ENCODE results near the gene ETS1. TPM values are rescaled to one million over a fixed set of nuclear protein-coding genes. Genes with fewer than 3 reads are reported as not detected.

Gene ETS1
- total RNA-seq, 2 experiments from 2014 or later: 579 to 590 TPM

DNA sequence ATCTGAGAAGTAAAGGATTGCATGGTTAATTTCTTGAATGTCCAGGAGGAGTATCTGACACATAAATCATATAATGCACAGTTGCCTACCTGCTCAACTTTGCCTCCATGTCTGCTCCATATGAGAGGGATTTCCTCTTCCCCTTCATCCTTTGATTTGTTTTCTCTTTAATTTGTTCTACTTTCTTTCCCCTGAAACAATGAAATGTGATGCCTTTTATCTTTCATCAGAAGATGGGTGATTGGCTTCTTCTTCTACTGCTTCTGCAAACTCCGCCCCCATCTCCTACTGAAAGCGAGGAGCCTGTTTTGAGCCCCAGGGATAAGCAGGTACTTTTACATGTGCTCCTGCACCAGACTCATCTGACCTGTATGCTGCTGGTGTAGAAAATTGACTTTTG, 9.9 kb upstream of the ETS1 start:
- POLR2A ChIA-PET: interaction anchor here (1.0 kb wide), 1 partner anchor 11 kb away, joined by 3 read pairs; no protein-coding TSS in a partner anchor

DNA sequence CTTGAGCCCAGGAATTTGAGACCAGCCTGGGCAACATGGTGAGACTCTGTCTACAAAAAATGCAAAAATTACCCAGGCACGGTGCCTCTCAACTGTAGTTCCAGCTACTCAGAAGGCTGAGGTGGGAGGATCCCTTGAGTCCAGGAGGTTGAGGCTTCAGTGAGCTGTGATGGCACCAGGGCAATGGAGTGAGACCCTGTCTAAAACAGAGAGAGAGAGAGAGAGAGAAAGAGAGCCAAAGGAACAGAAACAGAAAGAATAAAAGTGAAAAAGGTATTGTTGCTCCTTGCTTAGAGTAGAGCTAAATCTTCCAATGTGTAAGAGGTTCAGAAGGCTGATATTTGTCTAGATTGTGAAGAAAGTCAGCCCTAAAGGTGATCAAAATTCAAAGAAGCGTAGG, 8.9 kb upstream of the ETS1 start:
- ATAC-seq (ENCODE audit: poor library complexity) (no peak), DNase-seq (no peak)
- Histone ChIP-seq H3K36me3 (ENCODE audit: insufficient read depth, low read length) (no peaks in the 10 kb centered on the region), H3K27ac (ENCODE audit: low read depth in 1 of 2, low read length in 2 of 2) (no peak overlapping the region), H3K4me3 (ENCODE audit: low read length) (no peak overlapping the region), H3K9me3 (ENCODE audit: control insufficient read depth in 1 of 2, insufficient read depth in 1 of 2, low read length in 2 of 2) (no peaks in the 10 kb centered on the region), H3K4me1 (ENCODE audit: insufficient read depth, low read length) (no peaks in the 10 kb centered on the region), H3K27me3 (ENCODE audit: control insufficient read depth in 1 of 2, insufficient read depth in 2 of 2, low read length in 2 of 2) (no peaks in the 10 kb centered on the region)
- TF ChIP-seq, protein P1, sequence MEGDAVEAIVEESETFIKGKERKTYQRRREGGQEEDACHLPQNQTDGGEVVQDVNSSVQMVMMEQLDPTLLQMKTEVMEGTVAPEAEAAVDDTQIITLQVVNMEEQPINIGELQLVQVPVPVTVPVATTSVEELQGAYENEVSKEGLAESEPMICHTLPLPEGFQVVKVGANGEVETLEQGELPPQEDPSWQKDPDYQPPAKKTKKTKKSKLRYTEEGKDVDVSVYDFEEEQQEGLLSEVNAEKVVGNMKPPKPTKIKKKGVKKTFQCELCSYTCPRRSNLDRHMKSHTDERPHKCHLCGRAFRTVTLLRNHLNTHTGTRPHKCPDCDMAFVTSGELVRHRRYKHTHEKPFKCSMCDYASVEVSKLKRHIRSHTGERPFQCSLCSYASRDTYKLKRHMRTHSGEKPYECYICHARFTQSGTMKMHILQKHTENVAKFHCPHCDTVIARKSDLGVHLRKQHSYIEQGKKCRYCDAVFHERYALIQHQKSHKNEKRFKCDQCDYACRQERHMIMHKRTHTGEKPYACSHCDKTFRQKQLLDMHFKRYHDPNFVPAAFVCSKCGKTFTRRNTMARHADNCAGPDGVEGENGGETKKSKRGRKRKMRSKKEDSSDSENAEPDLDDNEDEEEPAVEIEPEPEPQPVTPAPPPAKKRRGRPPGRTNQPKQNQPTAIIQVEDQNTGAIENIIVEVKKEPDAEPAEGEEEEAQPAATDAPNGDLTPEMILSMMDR (IDR thresholded peaks at IDR 0.05): no peak
- ChIA-PET POLR2A (interaction anchor here (1.0 kb wide), 1 partner anchor 12 kb away, joined by 3 read pairs; no protein-coding TSS in a partner anchor), CTCF (interaction anchor here (1.0 kb wide), 1 partner anchor 11 kb away, joined by 3 read pairs; no protein-coding TSS in a partner anchor)
- Mint-ChIP-seq H3K36me3 (ENCODE audit: low read depth) (no peaks in the 10 kb centered on the region), H3K4me3 (no peak overlapping the region), H3K4me1 (ENCODE audit: low read depth) (peaks cover 23% of the 10 kb centered on the region), H3K27me3 (no peaks in the 10 kb centered on the region), H3K27ac (no peak overlapping the region), H3K9me3 (no peaks in the 10 kb centered on the region)
- intact Hi-C loops (cut with DNase I, micrococcal nuclease): no loop called here

More for the DNA sequence above, 9.9 kb upstream of the ETS1 start:
- CTCF ChIA-PET: no interaction called here
- H3K4me3 Mint-ChIP-seq: no peak overlapping the region
- H3K27ac ChIP-seq (ENCODE audit: low read depth in 1 of 2, low read length in 2 of 2): no peak overlapping the region
- no peaks in the 10 kb centered on the region for H3K9me3 ChIP-seq (ENCODE audit: control insufficient read depth in 1 of 2, insufficient read depth in 1 of 2, low read length in 2 of 2)
- no peaks in the 10 kb centered on the region for H3K9me3 Mint-ChIP-seq
- intact Hi-C loops (cut with DNase I, micrococcal nuclease): no loop called here
- H3K36me3 Mint-ChIP-seq (ENCODE audit: low read depth): no peaks in the 10 kb centered on the region
- no peaks in the 10 kb centered on the region for H3K36me3 ChIP-seq (ENCODE audit: insufficient read depth, low read length)
- H3K27ac Mint-ChIP-seq: no peak overlapping the region
- TF ChIP-seq, protein P1 (IDR thresholded peaks at IDR 0.05): no peak
- no peak for ATAC-seq (ENCODE audit: poor library complexity)
- H3K4me1 Mint-ChIP-seq (ENCODE audit: low read depth): peaks cover 30% of the 10 kb centered on the region
- no peaks in the 10 kb centered on the region for H3K27me3 ChIP-seq (ENCODE audit: control insufficient read depth in 1 of 2, insufficient read depth in 2 of 2, low read length in 2 of 2)
- no peaks in the 10 kb centered on the region for H3K27me3 Mint-ChIP-seq
- H3K4me3 ChIP-seq (ENCODE audit: low read length): no peak overlapping the region
- H3K4me1 ChIP-seq (ENCODE audit: insufficient read depth, low read length): no peaks in the 10 kb centered on the region
- no peak for DNase-seq

GRCh38 chr11:128595775-128596174, 8.4 kb upstream of the ETS1 start:
- H3K27ac ChIP-seq (ENCODE audit: low read depth in 1 of 2, low read length in 2 of 2): no peak overlapping the region

More at GRCh38 chr11:128595775-128596174, 8.4 kb upstream of the ETS1 start:
- ATAC-seq (ENCODE audit: poor library complexity) (no peak), DNase-seq (no peak)
- Histone ChIP-seq H3K4me3 (ENCODE audit: low read length) (no peak overlapping the region), H3K4me1 (ENCODE audit: insufficient read depth, low read length) (no peaks in the 10 kb centered on the region), H3K36me3 (ENCODE audit: insufficient read depth, low read length) (no peaks in the 10 kb centered on the region), H3K9me3 (ENCODE audit: control insufficient read depth in 1 of 2, insufficient read depth in 1 of 2, low read length in 2 of 2) (no peaks in the 10 kb centered on the region), H3K27me3 (ENCODE audit: control insufficient read depth in 1 of 2, insufficient read depth in 2 of 2, low read length in 2 of 2) (no peaks in the 10 kb centered on the region)
- Mint-ChIP-seq H3K9me3 (no peaks in the 10 kb centered on the region), H3K4me1 (ENCODE audit: low read depth) (peaks cover 22% of the 10 kb centered on the region), H3K27me3 (no peaks in the 10 kb centered on the region), H3K36me3 (ENCODE audit: low read depth) (no peaks in the 10 kb centered on the region), H3K27ac (no peak overlapping the region), H3K4me3 (no peak overlapping the region)
- ChIA-PET POLR2A (interaction anchor here (1.0 kb wide), 1 partner anchor 13 kb away, joined by 3 read pairs; no protein-coding TSS in a partner anchor), CTCF (interaction anchor here (1.0 kb wide), 1 partner anchor 12 kb away, joined by 3 read pairs; no protein-coding TSS in a partner anchor)
- intact Hi-C loops (cut with DNase I, micrococcal nuclease): no loop called here
- TF ChIP-seq, protein P1 (IDR thresholded peaks at IDR 0.05): no peak
